Prostate gland (tissue), 2 donors: ENCODE data around the gene GNA14. TPM values are rescaled to one million over a fixed set of nuclear protein-coding genes. Genes with fewer than 3 reads are reported as not detected.

Experiments
- DNase-seq: peaks from one replicate; pipeline ENCODE4 v3.0.0-alpha.2; 2019; ENCODE audit warnings: low spot score
- H3K27ac ChIP-seq, 2 donors: fragments of 200-600 bp; sonication (generic); 2 replicates each; pipeline ENCODE4 v1.5.1; 2017 to 2019
- H3K27me3 ChIP-seq: fragments of 200-600 bp; sonication (generic); replicated peaks from 2 replicates; pipeline ENCODE4 v1.5.1; 2019; ENCODE audit not compliant: insufficient read depth
- H3K36me3 ChIP-seq, 2 donors: fragments of 200-600 bp; sonication (generic); 1 replicate in 1 of 2; 2 replicates in 1 of 2; pipeline versions ENCODE4 v1.5.1 to v1.8.1; 2017 to 2019
- H3K4me1 ChIP-seq: fragments of 200-600 bp; sonication (generic); replicated peaks from 2 replicates; pipeline ENCODE4 v1.5.1; 2019
- H3K4me3 ChIP-seq, 2 donors: fragments of 200-600 bp; sonication (generic); 2 replicates each; pipeline ENCODE4 v1.5.1; 2017 to 2019
- H3K9me3 ChIP-seq: fragments of 200-600 bp; sonication (generic); 2 replicates; pipeline ENCODE4 v1.5.1; 2017
- POLR2A ChIP-seq: fragments of 450-650 bp; IDR thresholded peaks from one replicate; pipeline ENCODE4 v1.6.1; 2016; ENCODE audit warnings: antibody characterized with exemption, mild to moderate bottlenecking
- POLR2AphosphoS5 ChIP-seq: sonication (generic); formaldehyde crosslinking; IDR thresholded peaks from one replicate; pipeline ENCODE4 v1.6.1; 2017; ENCODE audit warnings: antibody characterized with exemption
- WGBS: methylation state at CpG from one replicate; pipeline ENCODE4 v1.1.5; 2018; 5-methylcytosine and 5-hydroxymethylcytosine counted together
- intact Hi-C: fragments of 100-400 bp; cut with DNase I; formaldehyde crosslinking; loops from one replicate; pipeline ENCODE4 v1.14.2; 2022
- total RNA-seq, 2 donors: library from RNA; depleted of rRNA; stranded (reverse); fragments of >200 nt; gene quantifications; one replicate each; pipeline ENCODE4 v1.1.0, GENCODE V29; 2016
- TF ChIP-seq, protein P1 (sequence below), 4 experiments: fragments of 200-600 bp in 2 of 4; fragments of 450-650 bp in 2 of 4; sonication (generic) in 2 of 4; IDR thresholded peaks; 1 replicate in 3 of 4; 2 replicates in 1 of 4; pipeline ENCODE4 v1.5.1; 2016 to 2019; ENCODE audit warnings: antibody characterized with exemption in 4 of 4, mild to moderate bottlenecking in 2 of 4, moderate library complexity in 2 of 4

The GNA14 gene
- total RNA-seq, 2 donors from 2014 or later = 2.4 to 5.5 TPM

GRCh38 chr9:77602852-77603251, 45.3 kb downstream of the GNA14 start:
- intact Hi-C loops = no loop called here
- Histone ChIP-seq H3K36me3 (no peaks in the 10 kb centered on the region), H3K27me3 (no peaks in the 10 kb centered on the region), H3K27ac (no peak overlapping the region), H3K9me3 (no peaks in the 10 kb centered on the region), H3K4me3 (no peak overlapping the region), H3K4me1 (no peaks in the 10 kb centered on the region)
- DNase-seq = no peak
- TF ChIP-seq POLR2AphosphoS5 (no peak), POLR2A (no peak)
- TF ChIP-seq, protein P1, sequence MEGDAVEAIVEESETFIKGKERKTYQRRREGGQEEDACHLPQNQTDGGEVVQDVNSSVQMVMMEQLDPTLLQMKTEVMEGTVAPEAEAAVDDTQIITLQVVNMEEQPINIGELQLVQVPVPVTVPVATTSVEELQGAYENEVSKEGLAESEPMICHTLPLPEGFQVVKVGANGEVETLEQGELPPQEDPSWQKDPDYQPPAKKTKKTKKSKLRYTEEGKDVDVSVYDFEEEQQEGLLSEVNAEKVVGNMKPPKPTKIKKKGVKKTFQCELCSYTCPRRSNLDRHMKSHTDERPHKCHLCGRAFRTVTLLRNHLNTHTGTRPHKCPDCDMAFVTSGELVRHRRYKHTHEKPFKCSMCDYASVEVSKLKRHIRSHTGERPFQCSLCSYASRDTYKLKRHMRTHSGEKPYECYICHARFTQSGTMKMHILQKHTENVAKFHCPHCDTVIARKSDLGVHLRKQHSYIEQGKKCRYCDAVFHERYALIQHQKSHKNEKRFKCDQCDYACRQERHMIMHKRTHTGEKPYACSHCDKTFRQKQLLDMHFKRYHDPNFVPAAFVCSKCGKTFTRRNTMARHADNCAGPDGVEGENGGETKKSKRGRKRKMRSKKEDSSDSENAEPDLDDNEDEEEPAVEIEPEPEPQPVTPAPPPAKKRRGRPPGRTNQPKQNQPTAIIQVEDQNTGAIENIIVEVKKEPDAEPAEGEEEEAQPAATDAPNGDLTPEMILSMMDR (IDR thresholded peaks at IDR 0.05) = no peak

DNA sequence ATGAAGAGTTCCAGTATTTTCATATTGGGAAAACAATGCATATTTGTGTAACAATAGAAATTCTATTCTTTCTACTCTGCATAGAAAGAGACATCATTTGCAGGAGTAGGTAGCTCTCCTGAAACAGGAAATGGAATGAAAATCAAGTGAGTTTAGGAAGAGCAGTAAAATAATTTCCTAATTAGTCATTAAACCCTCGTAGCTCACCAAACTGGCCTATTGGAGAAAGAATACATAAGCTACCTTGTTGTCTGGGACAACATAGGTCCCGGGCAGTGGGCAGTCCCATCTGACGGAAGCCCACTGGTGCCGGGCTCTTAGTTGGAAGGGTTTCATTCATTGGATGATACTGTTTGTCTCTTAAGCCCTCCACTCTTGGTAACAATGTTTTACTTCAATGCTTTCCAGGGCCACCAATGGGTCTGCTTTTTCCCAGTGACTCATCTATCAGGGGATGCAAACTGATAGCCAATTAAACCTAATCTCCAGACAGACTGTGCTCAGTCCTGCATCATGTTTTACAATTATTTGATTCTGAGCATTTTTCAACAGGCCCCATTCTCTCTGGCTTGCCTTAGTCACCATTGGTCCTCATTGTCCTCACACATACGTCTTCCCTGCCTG, 46.5 kb downstream of the GNA14 start:
- intact Hi-C loops = no loop called here
- Histone ChIP-seq H3K4me3 (no peak overlapping the region), H3K27me3 (no peaks in the 10 kb centered on the region), H3K36me3 (no peaks in the 10 kb centered on the region), H3K9me3 (no peaks in the 10 kb centered on the region), H3K27ac (no peak overlapping the region), H3K4me1 (no peaks in the 10 kb centered on the region)
- TF ChIP-seq, protein P1 (IDR thresholded peaks at IDR 0.05) = no peak
- no peak for TF ChIP-seq POLR2AphosphoS5
- no peak for TF ChIP-seq POLR2A
- no peak for DNase-seq
- 82% methylated on average over 5 of the region's 5 CpGs for WGBS

DNA sequence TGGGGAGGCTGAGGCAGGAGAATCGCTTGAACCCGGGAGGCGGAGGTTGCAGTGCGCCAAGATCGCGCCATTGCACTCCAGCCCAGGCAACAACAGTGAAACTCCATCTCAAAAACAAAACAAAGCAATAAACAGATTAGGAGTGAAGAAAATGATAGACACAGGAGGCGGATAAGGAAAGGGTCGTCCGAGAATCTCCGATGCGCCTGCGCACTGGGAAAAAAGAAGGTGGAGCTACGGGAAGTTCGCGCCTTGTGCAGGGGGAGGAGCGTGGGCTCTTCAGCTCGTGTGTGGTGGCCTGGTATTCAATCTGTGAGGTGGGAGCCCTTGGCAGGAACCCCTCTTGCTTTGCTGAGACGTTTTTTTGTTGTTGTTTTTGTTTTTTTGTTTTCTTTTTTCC, 47.3 kb downstream of the GNA14 start:
- no peak for DNase-seq
- 92% methylated on average over 18 of the region's 18 CpGs for WGBS
- Histone ChIP-seq H3K27me3 (no peaks in the 10 kb centered on the region), H3K36me3 (no peaks in the 10 kb centered on the region), H3K27ac (no peak overlapping the region), H3K4me3 (no peak overlapping the region), H3K9me3 (no peaks in the 10 kb centered on the region), H3K4me1 (no peaks in the 10 kb centered on the region)
- TF ChIP-seq POLR2A (no peak), POLR2AphosphoS5 (no peak)
- TF ChIP-seq, protein P1 (IDR thresholded peaks at IDR 0.05) = no peak
- intact Hi-C loops = no loop called here

GRCh38 chr9:77599492-77599891, 48.6 kb downstream of the GNA14 start:
- no peaks in the 10 kb centered on the region for H3K4me1 ChIP-seq
- intact Hi-C loops = no loop called here
- H3K9me3 ChIP-seq = no peaks in the 10 kb centered on the region
- H3K36me3 ChIP-seq = no peaks in the 10 kb centered on the region
- 91% methylated on average over 8 of the region's 8 CpGs for WGBS
- H3K27ac ChIP-seq = no peak overlapping the region
- no peak for DNase-seq
- TF ChIP-seq, protein P1 (IDR thresholded peaks at IDR 0.05) = no peak
- no peak for TF ChIP-seq POLR2AphosphoS5
- TF ChIP-seq POLR2A = no peak
- no peaks in the 10 kb centered on the region for H3K27me3 ChIP-seq
- no peak overlapping the region for H3K4me3 ChIP-seq

GRCh38 chr9:77598991-77599390, 49.1 kb downstream of the GNA14 start:
- Histone ChIP-seq H3K4me3 (no peak overlapping the region), H3K27ac (no peak overlapping the region), H3K9me3 (no peaks in the 10 kb centered on the region), H3K4me1 (no peaks in the 10 kb centered on the region), H3K36me3 (no peaks in the 10 kb centered on the region), H3K27me3 (no peaks in the 10 kb centered on the region)
- intact Hi-C loops = no loop called here
- no peak for DNase-seq
- TF ChIP-seq POLR2A = no peak
- no peak for TF ChIP-seq POLR2AphosphoS5
- TF ChIP-seq, protein P1 (IDR thresholded peaks at IDR 0.05) = no peak
- WGBS = 60% methylated on average over 3 of the region's 3 CpGs
